ENCODE data around the gene NKX2-4. TPM values are rescaled to one million over a fixed set of nuclear protein-coding genes. Genes with fewer than 3 reads are reported as not detected.

The NKX2-4 gene
- total RNA-seq, 1 donor from 2014 or later: not detected

DNA sequence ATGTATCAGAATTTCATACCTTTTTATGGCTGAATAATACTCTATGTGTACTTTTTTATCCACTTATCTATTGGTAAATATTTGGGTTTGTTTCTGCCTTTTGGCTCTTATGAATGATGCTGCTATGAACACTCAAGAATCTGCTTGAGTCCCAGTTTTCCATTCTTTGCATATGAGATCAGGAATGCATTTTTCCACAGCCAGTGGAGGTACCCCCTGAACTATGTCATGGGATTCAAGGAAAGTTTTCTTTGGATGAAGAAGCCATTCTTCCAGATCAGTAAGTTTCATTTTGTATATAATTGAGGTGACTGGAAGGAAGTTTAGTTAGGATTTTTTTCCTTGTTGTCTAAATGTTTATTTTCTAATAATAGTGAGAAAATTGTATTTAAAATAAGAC, 40.9 kb downstream of the NKX2-4 start:
- peaks cover 76% of the 10 kb centered on the region for H3K36me3 ChIP-seq
- intact Hi-C loops (cut with DNase I): no loop called here

DNA sequence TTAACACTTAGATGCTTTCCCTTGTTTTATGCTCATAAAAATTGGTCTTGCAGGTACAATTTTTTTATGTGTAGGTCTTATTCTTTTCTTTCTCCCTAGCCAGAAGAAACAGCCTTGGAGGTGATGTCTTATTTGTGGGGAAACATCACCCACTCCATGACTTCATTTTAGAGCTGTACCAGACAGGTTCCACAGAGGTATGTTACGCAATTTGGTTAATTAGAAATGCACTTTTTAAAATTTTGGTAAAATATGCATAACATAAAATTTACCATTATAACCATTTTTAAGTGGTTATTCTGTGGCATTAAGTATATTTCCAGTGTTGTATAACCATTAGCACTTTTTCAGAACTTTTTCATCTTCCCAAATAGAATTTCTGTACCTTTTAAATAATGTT, 41.3 kb downstream of the NKX2-4 start:
- Histone ChIP-seq H3K27me3 (no peaks in the 10 kb centered on the region), H3K4me1 (peaks cover 11% of the 10 kb centered on the region), H3K36me3 (peaks cover 80% of the 10 kb centered on the region), H3K27ac (no peak overlapping the region), H3K4me3 (no peak overlapping the region), H3K9me3 (no peaks in the 10 kb centered on the region)
- ATAC-seq (no peak), DNase-seq (no peak)
- TF ChIP-seq, protein P1, sequence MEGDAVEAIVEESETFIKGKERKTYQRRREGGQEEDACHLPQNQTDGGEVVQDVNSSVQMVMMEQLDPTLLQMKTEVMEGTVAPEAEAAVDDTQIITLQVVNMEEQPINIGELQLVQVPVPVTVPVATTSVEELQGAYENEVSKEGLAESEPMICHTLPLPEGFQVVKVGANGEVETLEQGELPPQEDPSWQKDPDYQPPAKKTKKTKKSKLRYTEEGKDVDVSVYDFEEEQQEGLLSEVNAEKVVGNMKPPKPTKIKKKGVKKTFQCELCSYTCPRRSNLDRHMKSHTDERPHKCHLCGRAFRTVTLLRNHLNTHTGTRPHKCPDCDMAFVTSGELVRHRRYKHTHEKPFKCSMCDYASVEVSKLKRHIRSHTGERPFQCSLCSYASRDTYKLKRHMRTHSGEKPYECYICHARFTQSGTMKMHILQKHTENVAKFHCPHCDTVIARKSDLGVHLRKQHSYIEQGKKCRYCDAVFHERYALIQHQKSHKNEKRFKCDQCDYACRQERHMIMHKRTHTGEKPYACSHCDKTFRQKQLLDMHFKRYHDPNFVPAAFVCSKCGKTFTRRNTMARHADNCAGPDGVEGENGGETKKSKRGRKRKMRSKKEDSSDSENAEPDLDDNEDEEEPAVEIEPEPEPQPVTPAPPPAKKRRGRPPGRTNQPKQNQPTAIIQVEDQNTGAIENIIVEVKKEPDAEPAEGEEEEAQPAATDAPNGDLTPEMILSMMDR (IDR thresholded peaks at IDR 0.05): no peak
- intact Hi-C loops (cut with DNase I): no loop called here

More for the DNA sequence above, 40.9 kb downstream of the NKX2-4 start:
- Histone ChIP-seq H3K27me3 (no peaks in the 10 kb centered on the region), H3K4me1 (peaks cover 15% of the 10 kb centered on the region), H3K27ac (no peak overlapping the region), H3K9me3 (no peaks in the 10 kb centered on the region), H3K4me3 (no peak overlapping the region)
- DNase-seq: no peak
- TF ChIP-seq, protein P1 (IDR thresholded peaks at IDR 0.05): no peak
- no peak for ATAC-seq

DNA sequence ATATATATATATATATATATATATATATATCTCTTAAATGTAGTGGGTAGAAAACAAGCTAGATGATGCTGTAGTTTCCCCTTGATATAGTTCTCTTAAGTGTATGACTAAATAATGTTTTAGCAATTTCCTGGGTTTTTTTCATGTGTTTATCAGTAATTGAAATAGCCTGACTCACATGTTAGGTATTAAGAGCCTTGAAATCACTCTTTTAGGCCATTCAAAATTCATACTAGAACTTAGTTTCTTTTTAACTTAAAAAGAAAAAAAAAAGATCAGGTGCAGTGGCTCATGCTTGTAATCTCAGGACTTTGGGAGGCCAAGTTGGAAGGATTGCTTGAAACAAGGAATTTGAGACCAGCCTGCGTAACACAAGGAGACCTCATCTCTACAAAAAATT, 44.1 kb downstream of the NKX2-4 start:
- H3K36me3 ChIP-seq: peaks cover 78% of the 10 kb centered on the region
- no peaks in the 10 kb centered on the region for H3K4me1 ChIP-seq
- ATAC-seq (no peak), DNase-seq (no peak)
- H3K4me3 ChIP-seq: no peak overlapping the region
- no peaks in the 10 kb centered on the region for H3K27me3 ChIP-seq
- TF ChIP-seq, protein P1 (IDR thresholded peaks at IDR 0.05): no peak
- H3K27ac ChIP-seq: no peak overlapping the region
- H3K9me3 ChIP-seq: no peaks in the 10 kb centered on the region
- intact Hi-C loops (cut with DNase I): no loop called here

DNA sequence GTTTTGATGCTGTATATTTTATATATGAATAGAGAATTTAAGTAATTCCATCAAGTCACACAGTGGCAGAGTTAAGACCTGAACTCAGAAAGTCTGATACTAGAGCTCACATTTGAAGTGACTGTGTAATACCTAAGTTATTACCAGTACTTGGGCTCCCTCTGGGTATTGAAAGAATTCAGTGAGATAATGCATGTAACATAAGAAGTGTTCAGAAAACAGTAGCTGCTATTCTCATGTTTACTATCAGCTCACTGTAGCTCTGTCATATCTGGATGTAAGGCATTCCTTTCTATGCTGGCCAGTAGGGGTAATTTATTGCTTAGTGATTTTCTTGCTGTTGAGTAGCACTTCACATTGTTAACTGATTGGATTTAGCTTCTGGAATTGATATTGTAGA, 44.6 kb downstream of the NKX2-4 start:
- Histone ChIP-seq H3K4me3 (no peak overlapping the region), H3K9me3 (no peaks in the 10 kb centered on the region), H3K27me3 (no peaks in the 10 kb centered on the region), H3K4me1 (no peaks in the 10 kb centered on the region), H3K36me3 (peaks cover 78% of the 10 kb centered on the region), H3K27ac (no peak overlapping the region)
- DNase-seq (no peak), ATAC-seq (no peak)
- intact Hi-C loops (cut with DNase I): no loop called here
- TF ChIP-seq, protein P1 (IDR thresholded peaks at IDR 0.05): no peak

Other genes starting within 250 kb of the NKX2-4 start
- gene XRN2, start 94.2 kb downstream of the NKX2-4 start, total RNA-seq: 54.9 TPM
- not detected for gene NKX2-2, start 116.5 kb upstream of the NKX2-4 start, total RNA-seq